ENCODE measurements around the gene MC4R.

The MC4R gene

GRCh38 chr18:60322591-60322990 lies 50.0 kb downstream of the MC4R start:
- DNase-seq: no peak

All from EL (cell line).